K562 (cell line): ENCODE measurements around the gene TMEM252. TPM values are rescaled to one million over a fixed set of nuclear protein-coding genes. Genes with fewer than 3 reads are reported as not detected.

ENCODE experiments used
- ATF3 ChIP-seq, 2 experiments: fragments of 450-650 bp in 1 of 2; sonication (generic) in 1 of 2; formaldehyde crosslinking in 1 of 2; IDR thresholded peaks in 1 of 2; conservative IDR thresholded peaks in 1 of 2; 2 replicates each; pipeline versions ENCODE4 v1.6.1 to v1.8.1; 2016 to 2023; ENCODE audit warnings: mild to moderate bottlenecking in 2 of 2, moderate library complexity in 2 of 2, inconsistent platforms in 1 of 2, missing genetic modification reagents in 1 of 2
- FOXJ2 ChIP-seq: fragments of 200-800 bp; sonication (Bioruptor generic); IDR thresholded peaks from 2 replicates; pipeline ENCODE4 v1.6.1; 2016; ENCODE audit warnings: missing genetic modification characterization, missing compliant biosample characterization
- HDAC3 ChIP-seq: fragments of 450-650 bp; IDR thresholded peaks from 2 replicates; pipeline ENCODE4 v1.6.1; 2018; ENCODE audit warnings: borderline replicate concordance, mild to moderate bottlenecking, moderate library complexity; ENCODE audit not compliant: partially characterized antibody
- L3MBTL2 ChIP-seq: fragments of 450-650 bp; IDR thresholded peaks from 2 replicates; pipeline ENCODE4 v1.6.1; 2016; ENCODE audit warnings: mild to moderate bottlenecking, moderate library complexity
- NFYB ChIP-seq: IDR thresholded peaks from 2 replicates; pipeline ENCODE4 v1.6.1; 2011; ENCODE audit warnings: mild to moderate bottlenecking, moderate library complexity; ENCODE audit not compliant: insufficient read length; ENCODE audit errors: extremely low read depth
- PRDM10 ChIP-seq: fragments of 450-650 bp; IDR thresholded peaks from 2 replicates; pipeline ENCODE4 v1.6.1; 2018; ENCODE audit not compliant: partially characterized antibody
- ZKSCAN1 ChIP-seq: fragments of 150-350 bp; IDR thresholded peaks from 2 replicates; pipeline ENCODE4 v1.6.1; 2016; ENCODE audit warnings: low read depth, low read length
- ZNF282 ChIP-seq: sonication (generic); formaldehyde crosslinking; IDR thresholded peaks from 2 replicates; pipeline ENCODE4 v1.8.1; 2023; ENCODE audit warnings: missing genetic modification reagents
- ZNF311 ChIP-seq: fragments of 250-450 bp; sonication (Bioruptor Pico); IDR thresholded peaks from 2 replicates; pipeline ENCODE4 v1.4.0; 2020; ENCODE audit warnings: mild to moderate bottlenecking, moderate library complexity
- ZNF324 ChIP-seq: fragments of 250-450 bp; sonication (Bioruptor Pico); IDR thresholded peaks from 2 replicates; pipeline ENCODE4 v1.4.0; 2020; ENCODE audit warnings: mild to moderate bottlenecking
- ZNF586 ChIP-seq: fragments of 450-650 bp; formaldehyde crosslinking; conservative IDR thresholded peaks from 2 replicates; pipeline ENCODE4 v1.4.0; 2020; ENCODE audit warnings: mild to moderate bottlenecking, moderate library complexity
- ZNF696 ChIP-seq: fragments of 250-450 bp; sonication (Bioruptor Pico); conservative IDR thresholded peaks from 2 replicates; pipeline ENCODE4 v1.4.0; 2020; ENCODE audit warnings: mild to moderate bottlenecking, moderate library complexity
- polyA plus RNA-seq, 8 experiments: library from polyadenylated mRNA; depleted of rRNA in 4 of 8; stranded (reverse) in 5 of 8; unstranded in 3 of 8; fragments of >200 nt; fragmentation: Nextera tagmentation in 2 of 8; fragmentation: Illumina TruSeq in 1 of 8; extraction: Ambion mirVana in 2 of 8; extraction: Trizol in 1 of 8; gene quantifications; 2 replicates each; pipeline versions ENCODE4 v1.2.1 to v1.2.3, GENCODE V29; 2011 to 2014; ENCODE audit warnings: inconsistent platforms in 1 of 8, missing spikeins in 1 of 8
- total RNA-seq, 7 experiments: library from RNA; depleted of rRNA in 6 of 7; stranded (reverse); fragments of >200 nt in 6 of 7; fragmentation: Illumina TruSeq in 2 of 7; extraction: Trizol in 2 of 7; gene quantifications; 2 replicates each; pipeline versions ENCODE4 v1.2.1 to v1.2.3, GENCODE V29; 2011 to 2021; ENCODE audit warnings: low replicate concordance in 1 of 7
- TF ChIP-seq, protein P1 (sequence below): fragments of 450-650 bp; formaldehyde crosslinking; IDR thresholded peaks from 2 replicates; pipeline ENCODE4 v1.4.0; 2022; ENCODE audit warnings: missing genetic modification characterization
- TF ChIP-seq, protein P2 (sequence below): fragments of 250-450 bp; sonication (Bioruptor Pico); IDR thresholded peaks from 2 replicates; pipeline ENCODE4 v1.8.0; 2021; ENCODE audit warnings: moderate library complexity, mild to moderate bottlenecking, inconsistent platforms

The TMEM252 gene
- total and polyA plus RNA-seq, 9 of the 15 experiments (the other 6 are each of a cell fraction or from before 2014, with no cell fraction given): not detected

DNA sequence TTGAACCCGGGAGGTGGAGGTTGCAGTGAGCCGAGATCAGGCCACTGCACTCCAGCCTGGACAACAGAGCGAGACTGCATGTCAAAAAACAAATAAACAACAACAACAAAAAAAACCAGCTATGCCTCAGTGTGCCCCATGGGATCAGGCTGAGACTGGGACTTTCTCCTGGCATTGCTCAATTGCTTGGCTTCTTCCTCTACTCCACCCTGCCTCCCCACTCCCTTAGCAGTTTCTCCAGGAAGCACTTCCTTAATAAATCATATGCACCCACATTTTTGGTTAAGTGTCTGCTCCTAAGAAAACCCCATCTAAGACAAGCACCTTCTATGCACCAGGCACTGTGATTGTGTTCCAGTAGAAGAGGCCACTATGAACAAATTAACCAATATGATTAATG, 41.0 kb upstream of the TMEM252 start (continued):
- no peak for TF ChIP-seq PRDM10
- no peak for TF ChIP-seq ZNF324 (CRISPR knock-in tag)
- TF ChIP-seq ZNF696 (CRISPR knock-in tag): no peak
- TF ChIP-seq HDAC3: no peak
- TF ChIP-seq ZNF282: no peak
- no peak for TF ChIP-seq L3MBTL2
- no peak for TF ChIP-seq ATF3 (IDR thresholded peaks at IDR 0.05)
- TF ChIP-seq ATF3 (CRISPR knock-in tag; conservative IDR thresholded peaks at IDR 0.05): no peak
- TF ChIP-seq ZKSCAN1: no peak
- TF ChIP-seq NFYB: no peak
- TF ChIP-seq ZNF586: no peak
- TF ChIP-seq ZNF311 (CRISPR knock-in tag): no peak
- TF ChIP-seq, protein P1, sequence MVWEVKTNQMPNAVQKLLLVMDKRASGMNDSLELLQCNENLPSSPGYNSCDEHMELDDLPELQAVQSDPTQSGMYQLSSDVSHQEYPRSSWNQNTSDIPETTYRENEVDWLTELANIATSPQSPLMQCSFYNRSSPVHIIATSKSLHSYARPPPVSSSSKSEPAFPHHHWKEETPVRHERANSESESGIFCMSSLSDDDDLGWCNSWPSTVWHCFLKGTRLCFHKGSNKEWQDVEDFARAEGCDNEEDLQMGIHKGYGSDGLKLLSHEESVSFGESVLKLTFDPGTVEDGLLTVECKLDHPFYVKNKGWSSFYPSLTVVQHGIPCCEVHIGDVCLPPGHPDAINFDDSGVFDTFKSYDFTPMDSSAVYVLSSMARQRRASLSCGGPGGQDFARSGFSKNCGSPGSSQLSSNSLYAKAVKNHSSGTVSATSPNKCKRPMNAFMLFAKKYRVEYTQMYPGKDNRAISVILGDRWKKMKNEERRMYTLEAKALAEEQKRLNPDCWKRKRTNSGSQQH (CRISPR knock-in tag): no peak
- TF ChIP-seq, protein P2, sequence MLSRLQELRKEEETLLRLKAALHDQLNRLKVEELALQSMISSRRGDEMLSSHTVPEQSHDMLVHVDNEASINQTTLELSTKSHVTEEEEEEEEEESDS (CRISPR knock-in tag): no peak
- no peak for TF ChIP-seq FOXJ2
